ENCODE data around the gene HPSE.

- TF ChIP-seq CTCF (IDR thresholded peaks at IDR 0.05) (no peak), POLR2A (IDR thresholded peaks at IDR 0.05; ENCODE audit: low read depth) (no peak), POLR2AphosphoS5 (IDR thresholded peaks at IDR 0.05) (no peak)
Measured at GRCh38 chr4:83369831-83370639, 35.4 kb upstream of the HPSE start.
